ENCODE data around the gene MORN3.

Gene MORN3

DNA sequence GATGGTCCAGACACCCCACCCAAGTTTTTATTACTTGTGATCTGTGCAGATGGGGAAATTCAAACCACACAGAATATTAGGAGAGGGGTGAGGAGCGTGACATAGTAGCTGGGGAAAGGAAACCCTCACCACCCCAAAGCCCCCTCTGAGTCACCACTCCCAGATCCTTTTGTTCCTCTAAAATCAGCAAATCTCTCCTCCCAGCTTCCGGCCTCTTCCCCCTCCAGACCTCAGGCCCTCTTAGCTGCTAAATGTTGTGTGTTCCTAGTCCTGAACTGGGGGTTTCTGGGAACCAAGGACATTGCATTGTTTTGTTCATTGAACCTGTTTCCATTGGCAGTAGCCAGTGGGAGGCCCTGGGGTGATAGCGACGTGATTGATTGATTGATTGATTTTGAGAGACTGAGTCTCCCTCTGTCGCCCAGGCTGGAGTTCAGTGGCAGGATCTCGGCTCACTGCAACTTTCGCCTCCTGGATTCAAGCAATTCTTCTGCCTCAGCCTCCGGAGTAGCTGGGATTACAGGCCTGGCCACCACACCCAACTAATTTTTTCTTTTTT is 49.0 kb downstream of the MORN3 start:
- Histone ChIP-seq H3K36me3 (ENCODE audit: control insufficient read depth, insufficient read depth, low read length) (no peaks in the 10 kb centered on the region), H3K27me3 (ENCODE audit: control insufficient read depth, insufficient read depth, low read length) (no peaks in the 10 kb centered on the region), H3K9ac (ENCODE audit: low read length) (peak overlapping the region; percentile 70), H3K27ac (ENCODE audit: low read depth, low read length) (peak overlapping the region; percentile 54; the same call in 1 of the 2 replicates), H3K9me3 (ENCODE audit: control insufficient read depth, insufficient read depth, low read depth, low read length) (no peaks in the 10 kb centered on the region), H3K4me3 (ENCODE audit: low read depth, low read length) (no peak overlapping the region), H3K4me1 (ENCODE audit: control insufficient read depth, insufficient read depth, low read length) (peaks cover 18% of the 10 kb centered on the region)

DNA sequence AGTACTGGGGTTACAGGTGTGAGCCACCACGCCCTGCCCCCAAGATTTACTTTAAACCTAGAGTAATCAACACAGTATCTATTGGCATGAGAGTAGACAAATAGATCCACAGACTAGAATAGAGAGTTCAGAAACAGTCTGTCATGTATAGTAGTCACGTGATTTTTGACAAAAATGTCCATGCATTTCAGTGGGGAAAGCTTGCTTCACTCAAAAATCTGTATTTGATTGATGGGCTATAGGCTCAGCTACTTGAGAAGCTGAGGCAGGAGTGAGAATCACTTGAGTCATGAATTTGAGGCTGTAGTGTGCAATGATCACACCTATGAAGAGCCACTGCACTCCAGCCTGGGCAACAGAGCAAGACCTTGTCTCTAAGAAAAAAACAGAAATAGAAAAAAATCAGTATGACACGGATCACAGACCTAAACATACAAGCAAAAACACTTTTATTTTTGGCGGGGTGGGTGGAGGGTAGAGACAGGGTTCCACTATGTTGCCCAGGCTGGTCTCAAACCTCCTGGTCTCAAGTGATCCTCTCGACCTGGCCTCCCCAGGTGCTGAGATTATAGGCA is 50.7 kb downstream of the MORN3 start:
- peaks cover 12% of the 10 kb centered on the region for H3K4me1 ChIP-seq (ENCODE audit: control insufficient read depth, insufficient read depth, low read length)
- H3K4me3 ChIP-seq (ENCODE audit: low read depth, low read length): no peak overlapping the region
- no peaks in the 10 kb centered on the region for H3K9me3 ChIP-seq (ENCODE audit: control insufficient read depth, insufficient read depth, low read depth, low read length)
- no peak overlapping the region for H3K9ac ChIP-seq (ENCODE audit: low read length)
- no peaks in the 10 kb centered on the region for H3K27me3 ChIP-seq (ENCODE audit: control insufficient read depth, insufficient read depth, low read length)
- no peaks in the 10 kb centered on the region for H3K36me3 ChIP-seq (ENCODE audit: control insufficient read depth, insufficient read depth, low read length)
- H3K27ac ChIP-seq (ENCODE audit: low read depth, low read length): no peak overlapping the region

DNA sequence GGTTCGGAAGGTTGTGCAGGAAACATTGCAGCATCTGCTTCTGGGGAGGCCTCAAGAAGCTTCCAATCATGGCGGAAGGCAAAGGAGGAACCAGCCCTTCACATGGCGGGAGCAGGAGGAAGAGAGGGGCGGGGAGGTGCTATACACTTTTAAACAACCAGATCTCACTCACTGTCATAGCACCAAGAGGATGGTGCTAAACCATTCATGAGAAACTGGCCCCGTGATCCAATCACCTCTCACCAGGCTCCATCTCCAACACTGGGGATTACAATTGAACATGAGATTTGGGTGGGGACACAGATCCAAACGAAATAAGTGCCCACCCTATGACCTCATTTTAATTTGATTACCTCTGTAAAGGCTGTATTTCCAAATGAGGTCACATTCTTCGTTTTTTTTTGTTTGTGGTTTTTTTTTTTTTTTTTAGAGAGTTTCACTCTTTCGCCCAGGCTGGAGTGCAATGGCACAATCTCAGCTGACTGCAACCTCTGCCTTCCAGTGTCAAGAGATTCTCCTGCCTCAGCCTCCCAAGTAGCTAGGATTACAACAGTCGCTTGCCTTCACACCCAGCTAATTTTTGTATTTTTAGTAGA is 54.5 kb downstream of the MORN3 start:
- H3K9ac ChIP-seq (ENCODE audit: low read length): no peak overlapping the region
- no peaks in the 10 kb centered on the region for H3K9me3 ChIP-seq (ENCODE audit: control insufficient read depth, insufficient read depth, low read depth, low read length)
- H3K27ac ChIP-seq (ENCODE audit: low read depth, low read length): no peak overlapping the region
- H3K4me1 ChIP-seq (ENCODE audit: control insufficient read depth, insufficient read depth, low read length): peaks cover 19% of the 10 kb centered on the region
- no peak overlapping the region for H3K4me3 ChIP-seq (ENCODE audit: low read depth, low read length)
- no peaks in the 10 kb centered on the region for H3K36me3 ChIP-seq (ENCODE audit: control insufficient read depth, insufficient read depth, low read length)
- H3K27me3 ChIP-seq (ENCODE audit: control insufficient read depth, insufficient read depth, low read length): no peaks in the 10 kb centered on the region

DNA sequence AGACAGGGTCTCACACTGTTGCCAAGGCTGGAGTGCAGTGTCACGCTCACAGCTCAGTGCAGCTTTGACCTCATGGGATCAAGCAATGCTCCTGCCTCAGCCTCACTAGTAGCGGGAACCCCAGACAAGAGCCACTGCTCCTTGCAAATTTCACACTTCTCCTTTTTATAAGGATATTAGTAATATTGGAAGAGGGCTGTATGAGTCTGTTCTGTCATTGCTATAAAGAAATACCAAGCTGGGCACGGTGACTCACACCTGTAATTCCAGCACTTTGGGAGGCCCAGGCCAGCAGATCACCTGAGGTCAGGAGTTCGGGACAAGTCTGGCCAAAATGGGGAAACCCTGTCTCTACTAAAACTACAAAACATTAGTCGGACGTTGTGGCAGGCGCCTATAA is 56.0 kb downstream of the MORN3 start:
- Histone ChIP-seq H3K27ac (ENCODE audit: low read depth, low read length) (no peak overlapping the region), H3K4me3 (ENCODE audit: low read depth, low read length) (no peak overlapping the region), H3K9ac (ENCODE audit: low read length) (no peak overlapping the region), H3K27me3 (ENCODE audit: control insufficient read depth, insufficient read depth, low read length) (no peaks in the 10 kb centered on the region), H3K4me1 (ENCODE audit: control insufficient read depth, insufficient read depth, low read length) (peaks cover 13% of the 10 kb centered on the region), H3K9me3 (ENCODE audit: control insufficient read depth, insufficient read depth, low read depth, low read length) (no peaks in the 10 kb centered on the region), H3K36me3 (ENCODE audit: control insufficient read depth, insufficient read depth, low read length) (no peaks in the 10 kb centered on the region)

DNA sequence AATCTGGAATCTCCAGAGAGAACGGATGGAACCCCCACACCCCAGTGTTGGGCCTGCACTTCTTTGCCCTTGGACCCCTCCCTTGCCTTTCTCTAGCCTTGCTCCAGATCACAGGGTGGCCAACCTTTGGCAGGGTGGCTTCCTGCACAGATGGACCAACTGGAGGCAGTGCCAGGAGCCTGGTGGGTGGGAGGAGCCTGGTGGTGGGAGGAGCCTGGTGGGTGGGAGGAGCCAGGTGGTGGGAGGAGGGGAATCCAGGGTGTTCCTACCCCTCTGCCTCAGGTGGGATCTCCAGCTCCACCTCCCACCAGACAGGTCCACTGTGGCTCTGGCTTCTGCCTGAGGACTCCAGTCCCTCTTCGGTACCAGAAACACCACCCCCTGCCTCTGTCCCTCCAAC is 58.1 kb downstream of the MORN3 start:
- Histone ChIP-seq H3K4me3 (ENCODE audit: low read depth, low read length) (no peak overlapping the region), H3K9ac (ENCODE audit: low read length) (no peak overlapping the region), H3K27me3 (ENCODE audit: control insufficient read depth, insufficient read depth, low read length) (no peaks in the 10 kb centered on the region), H3K27ac (ENCODE audit: low read depth, low read length) (no peak overlapping the region), H3K9me3 (ENCODE audit: control insufficient read depth, insufficient read depth, low read depth, low read length) (no peaks in the 10 kb centered on the region), H3K36me3 (ENCODE audit: control insufficient read depth, insufficient read depth, low read length) (no peaks in the 10 kb centered on the region), H3K4me1 (ENCODE audit: control insufficient read depth, insufficient read depth, low read length) (peaks cover 13% of the 10 kb centered on the region)

DNA sequence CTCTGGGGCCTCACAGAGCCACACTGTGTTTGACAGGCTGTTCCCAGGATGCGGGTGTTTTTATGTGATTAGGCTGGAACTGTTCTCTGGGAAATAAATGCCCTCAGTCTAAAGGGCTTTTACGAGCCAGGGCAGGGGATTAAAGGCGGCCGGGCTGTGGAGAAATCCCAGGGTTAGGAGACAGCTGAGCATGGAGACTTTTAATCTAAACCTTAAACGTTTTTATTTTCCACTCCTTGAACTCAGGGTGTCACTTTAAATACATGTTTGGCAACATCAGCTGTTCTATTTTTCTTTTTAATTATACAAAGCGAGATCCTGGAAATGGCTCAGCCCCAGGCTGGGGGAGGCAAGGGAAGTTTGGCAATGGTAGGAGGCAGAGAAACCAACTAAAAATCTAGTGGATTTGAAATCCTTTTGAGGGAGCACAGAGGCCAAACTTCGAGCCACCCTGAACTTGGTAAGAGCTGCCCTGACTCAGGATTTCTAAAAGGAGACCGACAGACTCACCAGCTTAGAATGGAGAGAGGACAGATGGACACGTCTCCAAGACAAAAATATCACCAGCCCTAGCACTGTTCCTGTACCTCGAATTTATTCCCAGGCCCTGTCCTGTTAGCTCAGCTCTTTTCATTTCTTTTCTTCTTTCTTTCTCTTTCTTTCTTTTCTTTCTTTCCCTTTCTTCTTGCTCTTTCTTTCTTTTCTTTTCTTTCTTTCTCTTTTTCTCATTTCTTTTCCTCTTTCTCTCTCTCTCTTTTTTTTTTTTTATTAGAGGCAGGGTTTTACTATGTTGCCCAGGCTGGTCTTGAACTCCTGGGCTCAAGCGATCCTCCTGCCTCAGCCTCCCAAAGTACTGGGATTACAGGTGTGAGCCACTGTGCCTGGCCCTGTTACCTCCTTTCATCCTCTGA is 59.0 kb downstream of the MORN3 start:
- H3K9me3 ChIP-seq (ENCODE audit: control insufficient read depth, insufficient read depth, low read depth, low read length): no peaks in the 10 kb centered on the region
- peaks cover 13% of the 10 kb centered on the region for H3K4me1 ChIP-seq (ENCODE audit: control insufficient read depth, insufficient read depth, low read length)
- no peak overlapping the region for H3K27ac ChIP-seq (ENCODE audit: low read depth, low read length)
- no peak overlapping the region for H3K9ac ChIP-seq (ENCODE audit: low read length)
- no peaks in the 10 kb centered on the region for H3K27me3 ChIP-seq (ENCODE audit: control insufficient read depth, insufficient read depth, low read length)
- no peak overlapping the region for H3K4me3 ChIP-seq (ENCODE audit: low read depth, low read length)
- H3K36me3 ChIP-seq (ENCODE audit: control insufficient read depth, insufficient read depth, low read length): no peaks in the 10 kb centered on the region

DNA sequence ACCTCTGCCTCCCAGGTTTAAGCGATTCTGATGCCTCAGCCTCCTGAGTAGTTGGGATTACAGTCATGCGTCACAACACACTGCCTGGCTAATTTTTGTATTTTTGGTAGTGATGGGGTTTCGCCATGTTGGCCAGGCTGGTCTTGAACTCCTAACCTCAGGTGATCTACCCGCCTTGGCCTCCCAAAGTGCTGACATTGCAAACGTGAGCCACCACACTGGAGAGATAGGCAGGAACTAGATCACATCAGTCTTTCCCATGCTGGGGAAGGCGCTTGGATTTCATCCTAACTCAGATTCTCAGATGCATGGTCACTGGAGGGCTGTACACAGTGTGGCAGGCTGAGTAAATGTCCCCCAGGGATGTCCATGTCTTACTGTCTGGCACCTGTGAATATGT is 61.2 kb downstream of the MORN3 start:
- Histone ChIP-seq H3K4me3 (ENCODE audit: low read depth, low read length) (no peak overlapping the region), H3K9ac (ENCODE audit: low read length) (no peak overlapping the region)

DNA sequence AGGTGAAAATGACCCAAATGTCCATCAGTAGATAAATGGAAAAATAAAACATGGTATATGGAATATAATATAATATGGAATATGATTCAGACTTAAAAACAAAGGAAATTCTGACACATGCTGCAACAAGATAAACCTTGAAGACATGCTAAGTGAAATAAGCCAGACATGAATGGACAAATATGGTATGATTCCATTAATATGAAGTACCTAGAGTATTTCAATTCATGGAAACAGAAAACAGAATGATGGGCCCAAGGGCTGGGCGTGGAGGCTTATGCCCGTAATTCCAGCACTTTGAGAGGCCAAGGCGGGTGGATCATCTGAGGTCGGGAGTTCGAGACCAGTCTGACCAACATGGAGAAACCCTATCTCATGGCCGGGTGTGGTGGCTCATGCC is 65.9 kb downstream of the MORN3 start:
- H3K27me3 ChIP-seq (ENCODE audit: control insufficient read depth, insufficient read depth, low read length): no peaks in the 10 kb centered on the region
- H3K36me3 ChIP-seq (ENCODE audit: control insufficient read depth, insufficient read depth, low read length): no peaks in the 10 kb centered on the region
- no peak overlapping the region for H3K27ac ChIP-seq (ENCODE audit: low read depth, low read length)
- H3K4me1 ChIP-seq (ENCODE audit: control insufficient read depth, insufficient read depth, low read length): no peaks in the 10 kb centered on the region
- H3K4me3 ChIP-seq (ENCODE audit: low read depth, low read length): no peak overlapping the region
- H3K9ac ChIP-seq (ENCODE audit: low read length): no peak overlapping the region
- H3K9me3 ChIP-seq (ENCODE audit: control insufficient read depth, insufficient read depth, low read depth, low read length): no peaks in the 10 kb centered on the region

More for the DNA sequence above, 61.2 kb downstream of the MORN3 start:
- peaks cover 13% of the 10 kb centered on the region for H3K4me1 ChIP-seq (ENCODE audit: control insufficient read depth, insufficient read depth, low read length)
- no peaks in the 10 kb centered on the region for H3K9me3 ChIP-seq (ENCODE audit: control insufficient read depth, insufficient read depth, low read depth, low read length)
- H3K27me3 ChIP-seq (ENCODE audit: control insufficient read depth, insufficient read depth, low read length): no peaks in the 10 kb centered on the region
- no peak overlapping the region for H3K27ac ChIP-seq (ENCODE audit: low read depth, low read length)
- H3K36me3 ChIP-seq (ENCODE audit: control insufficient read depth, insufficient read depth, low read length): no peaks in the 10 kb centered on the region

DNA sequence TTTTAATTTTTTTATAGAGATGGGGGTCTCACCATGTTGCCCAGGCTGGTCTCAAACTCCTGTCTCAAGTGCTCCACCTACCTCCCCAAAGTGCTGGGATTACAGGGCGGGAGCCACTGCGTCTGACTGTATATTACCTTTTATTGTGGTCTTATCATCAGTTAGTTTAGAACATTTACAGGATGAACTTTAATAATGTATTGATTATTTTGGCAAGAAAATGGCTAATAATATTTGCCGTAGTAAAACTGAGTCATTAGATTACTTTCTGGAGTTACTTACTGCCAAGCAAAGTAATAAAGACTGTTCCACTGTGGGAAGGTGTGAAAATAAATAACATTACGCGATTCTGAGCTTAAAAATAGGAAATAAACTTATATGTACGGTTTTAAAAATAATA is 66.7 kb downstream of the MORN3 start:
- Histone ChIP-seq H3K27ac (ENCODE audit: low read depth, low read length) (no peak overlapping the region), H3K27me3 (ENCODE audit: control insufficient read depth, insufficient read depth, low read length) (no peaks in the 10 kb centered on the region), H3K36me3 (ENCODE audit: control insufficient read depth, insufficient read depth, low read length) (no peaks in the 10 kb centered on the region), H3K9ac (ENCODE audit: low read length) (no peak overlapping the region), H3K4me3 (ENCODE audit: low read depth, low read length) (no peak overlapping the region), H3K4me1 (ENCODE audit: control insufficient read depth, insufficient read depth, low read length) (no peaks in the 10 kb centered on the region), H3K9me3 (ENCODE audit: control insufficient read depth, insufficient read depth, low read depth, low read length) (no peaks in the 10 kb centered on the region)

DNA sequence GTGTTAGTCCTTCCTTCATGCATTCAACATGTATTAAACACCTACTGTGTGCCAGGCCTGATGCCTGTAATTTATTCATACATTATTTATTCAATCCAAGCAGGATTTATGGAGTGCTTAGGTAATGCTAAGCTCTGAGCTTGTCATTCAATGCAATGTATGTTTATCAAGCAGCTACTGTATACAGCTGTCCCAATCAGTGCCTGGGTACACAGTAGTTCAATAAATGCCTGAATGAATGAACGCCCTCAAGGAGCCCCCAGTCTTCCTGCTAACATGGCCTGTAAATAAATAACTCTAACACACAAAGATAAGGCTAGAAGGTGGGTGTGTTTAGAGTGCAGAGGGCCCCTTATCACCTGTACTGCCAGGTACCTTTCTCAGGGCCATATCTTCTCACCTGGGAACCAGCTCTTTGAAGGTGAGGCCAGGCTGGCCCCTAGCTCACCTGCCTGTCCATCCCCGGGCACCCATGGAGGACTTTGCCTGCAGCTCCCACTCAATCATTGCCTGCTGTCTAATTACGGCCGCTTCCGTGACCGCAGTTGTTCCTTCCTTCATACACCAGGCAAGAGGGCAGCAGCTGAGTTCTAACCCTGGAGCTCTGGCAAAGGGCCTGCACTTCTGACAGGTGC is 68.6 kb downstream of the MORN3 start:
- H3K27ac ChIP-seq (ENCODE audit: low read depth, low read length): no peak overlapping the region
- H3K4me1 ChIP-seq (ENCODE audit: control insufficient read depth, insufficient read depth, low read length): no peaks in the 10 kb centered on the region
- H3K9me3 ChIP-seq (ENCODE audit: control insufficient read depth, insufficient read depth, low read depth, low read length): no peaks in the 10 kb centered on the region

More for the DNA sequence above, 68.6 kb downstream of the MORN3 start:
- Histone ChIP-seq H3K9ac (ENCODE audit: low read length) (no peak overlapping the region), H3K36me3 (ENCODE audit: control insufficient read depth, insufficient read depth, low read length) (peaks cover 12% of the 10 kb centered on the region), H3K4me3 (ENCODE audit: low read depth, low read length) (no peak overlapping the region), H3K27me3 (ENCODE audit: control insufficient read depth, insufficient read depth, low read length) (no peaks in the 10 kb centered on the region)

Data from HUES6 (cell line).